ENCODE data around the gene DPYD. TPM values are rescaled to one million over a fixed set of nuclear protein-coding genes. Genes with fewer than 3 reads are reported as not detected.

The DPYD gene
- total RNA-seq, 2 donors from 2014 or later = 4.9 to 11.7 TPM

DNA sequence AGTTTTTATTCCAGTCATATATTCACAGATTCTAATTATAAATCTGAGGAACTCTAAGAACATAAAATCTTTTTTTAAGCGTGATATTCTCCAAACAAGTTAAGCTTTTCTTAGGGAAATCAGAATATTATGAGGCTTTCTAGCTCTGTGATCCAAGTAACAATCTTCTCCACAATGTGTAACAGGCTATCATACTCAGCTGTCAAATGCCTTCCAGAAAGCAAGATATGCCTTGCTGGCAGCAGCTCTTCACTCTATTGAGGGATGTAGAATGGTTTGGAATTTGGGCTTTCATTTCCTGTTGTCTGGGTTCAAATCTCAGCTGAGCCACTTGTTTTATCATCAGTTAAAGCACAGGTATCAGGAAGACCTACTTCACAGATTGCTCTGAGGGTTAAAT is 752.8 kb downstream of the DPYD start:
- Histone ChIP-seq H3K9me3 (no peaks in the 10 kb centered on the region), H3K4me1 (no peaks in the 10 kb centered on the region), H3K36me3 (no peaks in the 10 kb centered on the region), H3K4me3 (no peak overlapping the region), H3K27ac (no peak overlapping the region), H3K27me3 (no peaks in the 10 kb centered on the region), H3K9ac (ENCODE audit: low read depth in 2 of 2, low read length in 2 of 2) (no peak overlapping the region)
- intact Hi-C loops (cut with DNase I) = no loop called here
- TF ChIP-seq, protein P1, sequence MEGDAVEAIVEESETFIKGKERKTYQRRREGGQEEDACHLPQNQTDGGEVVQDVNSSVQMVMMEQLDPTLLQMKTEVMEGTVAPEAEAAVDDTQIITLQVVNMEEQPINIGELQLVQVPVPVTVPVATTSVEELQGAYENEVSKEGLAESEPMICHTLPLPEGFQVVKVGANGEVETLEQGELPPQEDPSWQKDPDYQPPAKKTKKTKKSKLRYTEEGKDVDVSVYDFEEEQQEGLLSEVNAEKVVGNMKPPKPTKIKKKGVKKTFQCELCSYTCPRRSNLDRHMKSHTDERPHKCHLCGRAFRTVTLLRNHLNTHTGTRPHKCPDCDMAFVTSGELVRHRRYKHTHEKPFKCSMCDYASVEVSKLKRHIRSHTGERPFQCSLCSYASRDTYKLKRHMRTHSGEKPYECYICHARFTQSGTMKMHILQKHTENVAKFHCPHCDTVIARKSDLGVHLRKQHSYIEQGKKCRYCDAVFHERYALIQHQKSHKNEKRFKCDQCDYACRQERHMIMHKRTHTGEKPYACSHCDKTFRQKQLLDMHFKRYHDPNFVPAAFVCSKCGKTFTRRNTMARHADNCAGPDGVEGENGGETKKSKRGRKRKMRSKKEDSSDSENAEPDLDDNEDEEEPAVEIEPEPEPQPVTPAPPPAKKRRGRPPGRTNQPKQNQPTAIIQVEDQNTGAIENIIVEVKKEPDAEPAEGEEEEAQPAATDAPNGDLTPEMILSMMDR (IDR thresholded peaks at IDR 0.05) = no peak
- DNase-seq = no peak

DNA sequence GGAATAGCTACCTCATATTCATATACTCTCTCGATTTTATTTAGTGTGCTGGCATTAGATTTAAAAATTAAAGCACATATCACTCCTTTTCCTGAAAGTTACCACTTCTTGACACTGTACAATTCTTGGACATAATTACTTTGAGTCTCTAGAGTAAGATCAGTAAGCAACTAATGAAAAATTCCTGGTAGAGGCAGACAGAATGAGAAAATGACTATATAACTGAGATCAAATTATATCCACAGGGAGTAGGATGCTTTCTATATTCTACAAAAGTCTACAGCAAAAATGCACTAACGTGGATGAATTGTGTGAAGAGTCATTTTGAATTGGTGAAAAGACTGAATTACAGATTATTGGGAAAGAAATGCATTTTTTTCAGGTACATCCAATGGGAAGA is 753.6 kb downstream of the DPYD start:
- intact Hi-C loops (cut with DNase I) = no loop called here
- no peaks in the 10 kb centered on the region for H3K36me3 ChIP-seq
- no peak overlapping the region for H3K4me3 ChIP-seq
- H3K27me3 ChIP-seq = no peaks in the 10 kb centered on the region
- no peak overlapping the region for H3K27ac ChIP-seq
- TF ChIP-seq, protein P1 (IDR thresholded peaks at IDR 0.05) = no peak
- no peaks in the 10 kb centered on the region for H3K4me1 ChIP-seq
- no peak for DNase-seq
- H3K9ac ChIP-seq (ENCODE audit: low read depth in 2 of 2, low read length in 2 of 2) = no peak overlapping the region
- H3K9me3 ChIP-seq = no peaks in the 10 kb centered on the region

DNA sequence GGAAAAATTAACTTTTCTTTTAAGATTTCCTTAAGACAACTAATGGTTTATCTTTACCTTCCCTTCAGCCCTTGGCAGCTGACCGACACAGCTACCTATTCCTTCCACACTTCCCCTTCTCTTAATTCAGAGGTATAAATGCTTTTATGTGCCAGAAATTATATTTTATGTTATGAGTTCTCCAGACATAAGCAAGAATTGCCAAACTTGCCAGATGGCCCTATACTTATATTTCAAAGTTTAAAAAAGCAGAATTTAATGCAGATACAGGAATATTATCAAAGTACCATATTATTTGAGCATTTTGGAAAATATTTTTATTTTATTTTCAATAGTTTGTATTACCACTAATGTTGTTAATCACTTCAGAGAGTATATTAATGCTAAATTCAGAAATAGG is 754.2 kb downstream of the DPYD start:
- no peaks in the 10 kb centered on the region for H3K27me3 ChIP-seq
- no peak for DNase-seq
- TF ChIP-seq, protein P1 (IDR thresholded peaks at IDR 0.05) = no peak
- H3K27ac ChIP-seq = no peak overlapping the region
- no peaks in the 10 kb centered on the region for H3K9me3 ChIP-seq
- H3K4me3 ChIP-seq = no peak overlapping the region
- H3K4me1 ChIP-seq = no peaks in the 10 kb centered on the region
- H3K36me3 ChIP-seq = no peaks in the 10 kb centered on the region
- H3K9ac ChIP-seq (ENCODE audit: low read depth in 2 of 2, low read length in 2 of 2) = no peak overlapping the region
- intact Hi-C loops (cut with DNase I) = no loop called here

DNA sequence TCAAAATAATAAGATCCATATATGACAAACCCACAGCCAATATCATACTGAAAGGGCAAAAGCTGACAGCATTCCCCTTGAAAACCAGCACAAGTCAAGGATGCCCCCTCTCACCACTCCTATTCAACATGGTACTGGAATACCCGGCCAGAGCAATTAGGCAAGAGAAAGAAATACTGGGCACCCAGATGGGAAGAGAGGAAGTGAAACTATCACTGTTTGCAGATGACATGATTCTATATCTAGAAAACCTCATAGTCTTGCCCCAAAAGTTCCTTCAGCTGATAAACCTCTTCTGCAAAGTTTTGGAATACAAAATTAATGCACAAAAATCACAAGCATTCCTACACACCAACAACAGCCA is 756.6 kb downstream of the DPYD start:
- H3K9ac ChIP-seq (ENCODE audit: low read depth in 2 of 2, low read length in 2 of 2) = no peak overlapping the region
- no peak overlapping the region for H3K27ac ChIP-seq
- intact Hi-C loops (cut with DNase I) = no loop called here
- H3K9me3 ChIP-seq = no peaks in the 10 kb centered on the region
- no peaks in the 10 kb centered on the region for H3K36me3 ChIP-seq
- no peak overlapping the region for H3K4me3 ChIP-seq
- H3K4me1 ChIP-seq = no peaks in the 10 kb centered on the region
- DNase-seq = no peak
- no peaks in the 10 kb centered on the region for H3K27me3 ChIP-seq
- TF ChIP-seq, protein P1 (IDR thresholded peaks at IDR 0.05) = no peak

DNA sequence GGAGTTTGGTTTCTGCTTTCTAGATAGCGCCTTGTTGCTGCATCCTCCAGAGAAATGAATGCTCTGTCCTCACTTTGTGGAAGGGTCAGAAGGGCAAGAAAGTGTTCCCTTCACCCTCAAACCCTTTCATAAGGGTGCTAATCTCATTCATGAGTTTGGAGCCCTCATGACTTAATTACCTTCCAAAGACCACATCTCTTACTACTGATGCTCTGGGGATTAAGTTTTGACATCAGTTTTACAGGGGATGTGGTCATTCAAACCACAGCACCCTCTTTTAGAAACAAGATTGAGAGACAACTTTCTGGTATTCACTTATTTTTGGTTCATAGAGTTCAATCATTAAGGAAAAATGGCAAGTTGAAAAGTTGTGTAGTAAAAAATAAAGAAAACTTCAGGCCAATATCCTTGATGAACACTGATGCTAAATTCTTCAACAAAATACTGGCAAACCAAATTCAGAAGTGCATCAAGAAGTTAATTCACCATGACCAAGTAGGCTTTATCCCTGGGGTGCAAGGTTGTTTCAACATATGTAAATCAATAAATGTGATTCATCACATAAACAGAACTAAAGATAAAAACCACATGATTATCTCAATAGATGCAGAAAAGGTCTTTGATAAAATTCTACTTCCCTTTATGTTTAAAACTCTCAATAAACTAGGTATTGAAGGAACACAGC is 757.1 kb downstream of the DPYD start:
- DNase-seq = no peak
- TF ChIP-seq, protein P1 (IDR thresholded peaks at IDR 0.05) = no peak
- no peaks in the 10 kb centered on the region for H3K36me3 ChIP-seq
- H3K4me3 ChIP-seq = no peak overlapping the region
- no peaks in the 10 kb centered on the region for H3K9me3 ChIP-seq
- H3K4me1 ChIP-seq = no peaks in the 10 kb centered on the region
- no peak overlapping the region for H3K9ac ChIP-seq (ENCODE audit: low read depth in 2 of 2, low read length in 2 of 2)
- intact Hi-C loops (cut with DNase I) = no loop called here
- no peaks in the 10 kb centered on the region for H3K27me3 ChIP-seq
- no peak overlapping the region for H3K27ac ChIP-seq

Measured in colonic mucosa (tissue), 4 donors.